ENCODE data around the gene DZIP3. TPM values are rescaled to one million over a fixed set of nuclear protein-coding genes. Genes with fewer than 3 reads are reported as not detected.
"Not testable (repeated sequence)": the region's sequence is repeated elsewhere in the genome, so short reads cannot be mapped to it uniquely, and the experiment has no call there.

The DZIP3 gene
- total RNA-seq, 2 donors from 2014 or later = 7.6 to 16.1 TPM

GRCh38 chr3:108645364-108645763, 55.8 kb downstream of the DZIP3 start:
- H3K4me1 ChIP-seq = no peaks in the 10 kb centered on the region
- TF ChIP-seq CTCF (IDR thresholded peaks at IDR 0.05) = no peak
- DNase-seq (ENCODE audit: low spot score) = no peak
- H3K36me3 ChIP-seq = no peaks in the 10 kb centered on the region
- no peak overlapping the region for H3K4me3 ChIP-seq
- no peak overlapping the region for H3K27ac ChIP-seq
- H3K9me3 ChIP-seq = no peaks in the 10 kb centered on the region
- H3K27me3 ChIP-seq = no peaks in the 10 kb centered on the region

- not testable (repeated sequence) for H3K4me1 ChIP-seq; H3K27ac ChIP-seq; H3K4me3 ChIP-seq; DNase-seq (ENCODE audit: low spot score); H3K27me3 ChIP-seq; H3K9me3 ChIP-seq
- H3K36me3 ChIP-seq = peaks cover 14% of the 10 kb centered on the region
Measured at GRCh38 chr3:108655664-108656063, 66.1 kb downstream of the DZIP3 start.

GRCh38 chr3:108661699-108662098, 72.2 kb downstream of the DZIP3 start:
- Histone ChIP-seq H3K4me3 (no peak overlapping the region), H3K27ac (no peak overlapping the region), H3K9me3 (no peaks in the 10 kb centered on the region), H3K4me1 (no peaks in the 10 kb centered on the region), H3K27me3 (no peaks in the 10 kb centered on the region), H3K36me3 (no peaks in the 10 kb centered on the region)
- no peak for TF ChIP-seq CTCF (IDR thresholded peaks at IDR 0.05)
- no peak for DNase-seq (ENCODE audit: low spot score)

- Histone ChIP-seq H3K4me3 (no peak overlapping the region), H3K27me3 (no peaks in the 10 kb centered on the region), H3K9me3 (no peaks in the 10 kb centered on the region), H3K27ac (no peak overlapping the region), H3K36me3 (no peaks in the 10 kb centered on the region), H3K4me1 (no peaks in the 10 kb centered on the region)
- DNase-seq (ENCODE audit: low spot score) = no peak
- TF ChIP-seq CTCF (IDR thresholded peaks at IDR 0.05) = peak; percentile 84 to 85
Measured at GRCh38 chr3:108662142-108662738, 72.7 kb downstream of the DZIP3 start.

- Histone ChIP-seq H3K27ac (no peak overlapping the region), H3K9me3 (no peaks in the 10 kb centered on the region), H3K4me1 (no peaks in the 10 kb centered on the region), H3K4me3 (no peak overlapping the region), H3K36me3 (no peaks in the 10 kb centered on the region), H3K27me3 (no peaks in the 10 kb centered on the region)
- no peak for DNase-seq (ENCODE audit: low spot score)
- no peak for TF ChIP-seq CTCF (IDR thresholded peaks at IDR 0.05)
Measured at GRCh38 chr3:108664266-108664665, 74.7 kb downstream of the DZIP3 start.

- DNase-seq (ENCODE audit: low spot score) = no peak
- no peak for TF ChIP-seq CTCF (IDR thresholded peaks at IDR 0.05)
- Histone ChIP-seq H3K36me3 (no peaks in the 10 kb centered on the region), H3K27ac (no peak overlapping the region), H3K4me1 (no peaks in the 10 kb centered on the region), H3K4me3 (no peak overlapping the region), H3K9me3 (no peaks in the 10 kb centered on the region), H3K27me3 (no peaks in the 10 kb centered on the region)
Measured at GRCh38 chr3:108667312-108667711, 77.8 kb downstream of the DZIP3 start.

All from right atrium auricular region (tissue), 2 donors.